Osteocyte (in vitro differentiated cells): ENCODE measurements around the gene DSTN. TPM values are rescaled to one million over a fixed set of nuclear protein-coding genes. Genes with fewer than 3 reads are reported as not detected.
A peak's percentile ranks its signal among the peaks of the same experiment; 100 is the strongest.

Experiments
- DNase-seq: peaks from one replicate; pipeline ENCODE4 v3.0.0; 2021; ENCODE audit warnings: mixed read lengths; ENCODE audit not compliant: unreplicated experiment; ENCODE audit errors: extremely low spot score
- H3K27ac Mint-ChIP-seq: one replicate; pipeline ENCODE4 v1.8.0; 2021; ENCODE audit warnings: mild to moderate bottlenecking, mixed read lengths; ENCODE audit not compliant: unreplicated experiment
- H3K27me3 Mint-ChIP-seq: one replicate; pipeline ENCODE4 v1.8.0; 2021; ENCODE audit warnings: mixed read lengths; ENCODE audit not compliant: unreplicated experiment
- H3K36me3 Mint-ChIP-seq: one replicate; pipeline ENCODE4 v1.8.0; 2021; ENCODE audit warnings: mixed read lengths; ENCODE audit not compliant: unreplicated experiment
- H3K4me1 Mint-ChIP-seq: one replicate; pipeline ENCODE4 v1.8.0; 2021; ENCODE audit warnings: mixed read lengths; ENCODE audit not compliant: unreplicated experiment
- H3K4me3 Mint-ChIP-seq: one replicate; pipeline ENCODE4 v1.8.0; 2021; ENCODE audit warnings: mild to moderate bottlenecking, moderate library complexity, mixed read lengths; ENCODE audit not compliant: unreplicated experiment
- H3K9me3 Mint-ChIP-seq: one replicate; pipeline ENCODE4 v1.8.0; 2021; ENCODE audit warnings: mixed read lengths; ENCODE audit not compliant: unreplicated experiment
- total RNA-seq: library from RNA; stranded (reverse); gene quantifications from 2 replicates; pipeline ENCODE4 v1.2.1, GENCODE V29; 2021
- TF ChIP-seq, protein P1 (sequence below): fragments of 200-600 bp; sonication (generic); IDR thresholded peaks from 2 replicates; pipeline ENCODE4 v1.5.0; 2021; ENCODE audit warnings: antibody characterized with exemption, mild to moderate bottlenecking, moderate library complexity

DSTN gene
- total RNA-seq, 1 donor from 2014 or later, result 684 TPM

DNA sequence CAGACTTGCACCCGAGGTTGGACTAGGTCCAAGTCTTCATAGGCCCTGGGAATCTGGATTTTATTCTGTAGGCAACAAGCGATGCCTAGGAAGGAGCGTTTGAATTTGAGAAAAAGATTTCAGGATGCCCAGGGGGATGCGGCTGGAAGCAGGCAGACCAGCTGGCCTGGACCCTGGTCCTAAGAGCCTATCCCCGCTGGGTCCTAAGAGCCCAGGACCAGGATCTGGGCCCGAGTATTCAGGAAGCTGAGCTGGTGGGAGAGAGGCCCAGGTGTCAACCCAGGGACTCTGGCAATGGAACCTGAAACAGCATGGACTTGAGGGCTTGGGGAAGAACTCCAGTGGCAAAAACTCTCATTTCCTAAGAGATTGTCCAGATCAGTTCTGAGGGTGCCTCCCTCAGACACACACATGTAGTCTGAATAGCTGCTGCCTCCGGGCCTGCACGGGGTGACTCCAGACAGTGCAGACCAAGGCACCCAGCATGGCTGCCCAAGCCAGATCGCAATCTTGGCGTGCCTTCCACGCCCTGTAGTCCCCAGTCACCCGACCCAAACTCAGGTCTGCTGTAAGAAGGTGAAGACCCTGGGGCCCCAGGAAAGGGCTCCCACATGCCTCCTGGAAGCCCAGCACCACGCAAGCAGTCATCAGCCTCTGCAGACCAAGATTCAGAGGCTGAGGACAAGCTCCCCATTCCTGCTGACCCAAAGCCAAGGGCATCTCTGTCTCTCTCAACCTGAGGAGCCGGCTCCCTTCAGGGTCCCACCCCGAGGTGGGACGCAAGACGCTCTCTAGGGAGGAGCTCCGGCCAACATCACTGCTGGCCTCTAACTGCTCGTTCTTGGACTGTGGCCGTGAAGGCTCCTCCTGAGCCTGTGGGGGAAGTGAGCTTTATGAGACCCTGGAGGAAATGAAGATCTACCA is 77.8 kb downstream of the DSTN start:
- Mint-ChIP-seq H3K9me3 (no peaks in the 10 kb centered on the region), H3K4me1 (peaks cover 75% of the 10 kb centered on the region), H3K4me3 (no peak overlapping the region), H3K36me3 (peaks cover 7% of the 10 kb centered on the region), H3K27ac (peak overlapping the region; percentile 76), H3K27me3 (no peaks in the 10 kb centered on the region)
- TF ChIP-seq, protein P1, sequence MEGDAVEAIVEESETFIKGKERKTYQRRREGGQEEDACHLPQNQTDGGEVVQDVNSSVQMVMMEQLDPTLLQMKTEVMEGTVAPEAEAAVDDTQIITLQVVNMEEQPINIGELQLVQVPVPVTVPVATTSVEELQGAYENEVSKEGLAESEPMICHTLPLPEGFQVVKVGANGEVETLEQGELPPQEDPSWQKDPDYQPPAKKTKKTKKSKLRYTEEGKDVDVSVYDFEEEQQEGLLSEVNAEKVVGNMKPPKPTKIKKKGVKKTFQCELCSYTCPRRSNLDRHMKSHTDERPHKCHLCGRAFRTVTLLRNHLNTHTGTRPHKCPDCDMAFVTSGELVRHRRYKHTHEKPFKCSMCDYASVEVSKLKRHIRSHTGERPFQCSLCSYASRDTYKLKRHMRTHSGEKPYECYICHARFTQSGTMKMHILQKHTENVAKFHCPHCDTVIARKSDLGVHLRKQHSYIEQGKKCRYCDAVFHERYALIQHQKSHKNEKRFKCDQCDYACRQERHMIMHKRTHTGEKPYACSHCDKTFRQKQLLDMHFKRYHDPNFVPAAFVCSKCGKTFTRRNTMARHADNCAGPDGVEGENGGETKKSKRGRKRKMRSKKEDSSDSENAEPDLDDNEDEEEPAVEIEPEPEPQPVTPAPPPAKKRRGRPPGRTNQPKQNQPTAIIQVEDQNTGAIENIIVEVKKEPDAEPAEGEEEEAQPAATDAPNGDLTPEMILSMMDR, result no peak
- DNase-seq, result no peak

DNA sequence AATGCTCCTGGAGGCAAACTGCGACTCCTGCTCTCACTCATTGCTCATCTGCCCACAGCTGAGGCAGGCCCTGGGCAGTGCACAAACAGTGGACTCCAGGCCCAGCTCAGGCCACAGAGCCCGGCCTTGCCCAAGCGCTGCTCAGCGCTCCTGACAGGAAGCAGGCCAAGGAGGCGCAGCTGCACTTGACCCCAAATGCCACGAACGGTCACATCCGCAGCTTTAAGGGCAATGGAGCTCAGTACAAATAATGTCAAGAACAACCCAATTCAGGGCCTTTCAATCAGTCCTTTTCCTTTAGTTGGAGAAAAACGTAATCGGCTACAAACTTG is 78.4 kb downstream of the DSTN start:
- H3K36me3 Mint-ChIP-seq, result peaks cover 7% of the 10 kb centered on the region
- H3K27ac Mint-ChIP-seq, result peak overlapping the region; percentile 76
- H3K4me1 Mint-ChIP-seq, result peaks cover 72% of the 10 kb centered on the region
- DNase-seq, result no peak
- TF ChIP-seq, protein P1, result no peak
- H3K9me3 Mint-ChIP-seq, result no peaks in the 10 kb centered on the region
- H3K27me3 Mint-ChIP-seq, result no peaks in the 10 kb centered on the region
- no peak overlapping the region for H3K4me3 Mint-ChIP-seq

DNA sequence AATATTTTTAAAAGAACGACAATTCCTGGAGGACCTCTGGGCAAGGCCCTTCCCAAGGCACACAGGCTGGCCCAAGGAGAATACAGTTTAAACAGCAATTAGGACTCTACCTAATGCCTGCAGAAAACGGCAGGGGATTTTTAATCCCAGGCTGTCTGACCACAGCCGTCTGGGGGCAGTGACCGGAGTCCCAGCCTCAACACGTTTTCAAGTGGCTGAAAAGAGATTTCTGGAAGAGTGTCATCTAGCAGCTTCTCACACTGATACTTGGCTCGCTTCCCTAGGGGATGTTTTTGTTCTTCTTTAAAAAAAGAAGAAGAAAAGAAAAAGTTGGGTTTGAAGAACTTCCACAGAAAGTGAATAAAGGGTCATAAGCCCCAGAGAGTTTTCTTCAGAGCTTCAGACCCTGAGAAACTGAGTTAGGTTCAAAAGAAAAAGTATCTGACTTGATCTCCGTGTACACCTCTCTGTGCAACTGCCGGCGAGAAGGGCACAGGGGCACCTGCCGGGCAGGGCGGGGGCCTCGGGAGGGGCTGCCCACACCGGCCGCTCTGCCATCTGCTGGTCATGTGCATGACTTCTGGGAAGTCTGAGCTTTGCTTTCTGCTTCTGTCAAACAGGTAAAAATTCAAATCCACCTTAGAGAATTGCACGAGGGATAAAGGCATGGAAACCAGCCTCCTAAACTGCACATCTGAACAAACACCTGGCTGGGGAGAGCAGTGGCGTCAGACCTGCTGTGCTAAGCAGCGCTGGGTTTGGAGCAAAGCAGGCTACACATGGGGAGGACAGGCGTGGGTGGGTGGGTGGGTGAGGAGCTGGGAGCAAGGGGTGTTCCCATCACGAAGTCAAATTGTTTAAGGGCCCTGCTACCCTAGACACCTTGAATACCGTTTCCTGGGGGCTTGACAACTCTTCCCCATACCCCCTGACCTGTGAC is 79.2 kb downstream of the DSTN start:
- H3K9me3 Mint-ChIP-seq, result no peaks in the 10 kb centered on the region
- no peak for DNase-seq
- H3K4me1 Mint-ChIP-seq, result peaks cover 65% of the 10 kb centered on the region
- no peak overlapping the region for H3K4me3 Mint-ChIP-seq
- TF ChIP-seq, protein P1, result peak; percentile 57
- H3K36me3 Mint-ChIP-seq, result peaks cover 7% of the 10 kb centered on the region
- no peaks in the 10 kb centered on the region for H3K27me3 Mint-ChIP-seq
- peak overlapping the region; percentile 76 for H3K27ac Mint-ChIP-seq

DNA sequence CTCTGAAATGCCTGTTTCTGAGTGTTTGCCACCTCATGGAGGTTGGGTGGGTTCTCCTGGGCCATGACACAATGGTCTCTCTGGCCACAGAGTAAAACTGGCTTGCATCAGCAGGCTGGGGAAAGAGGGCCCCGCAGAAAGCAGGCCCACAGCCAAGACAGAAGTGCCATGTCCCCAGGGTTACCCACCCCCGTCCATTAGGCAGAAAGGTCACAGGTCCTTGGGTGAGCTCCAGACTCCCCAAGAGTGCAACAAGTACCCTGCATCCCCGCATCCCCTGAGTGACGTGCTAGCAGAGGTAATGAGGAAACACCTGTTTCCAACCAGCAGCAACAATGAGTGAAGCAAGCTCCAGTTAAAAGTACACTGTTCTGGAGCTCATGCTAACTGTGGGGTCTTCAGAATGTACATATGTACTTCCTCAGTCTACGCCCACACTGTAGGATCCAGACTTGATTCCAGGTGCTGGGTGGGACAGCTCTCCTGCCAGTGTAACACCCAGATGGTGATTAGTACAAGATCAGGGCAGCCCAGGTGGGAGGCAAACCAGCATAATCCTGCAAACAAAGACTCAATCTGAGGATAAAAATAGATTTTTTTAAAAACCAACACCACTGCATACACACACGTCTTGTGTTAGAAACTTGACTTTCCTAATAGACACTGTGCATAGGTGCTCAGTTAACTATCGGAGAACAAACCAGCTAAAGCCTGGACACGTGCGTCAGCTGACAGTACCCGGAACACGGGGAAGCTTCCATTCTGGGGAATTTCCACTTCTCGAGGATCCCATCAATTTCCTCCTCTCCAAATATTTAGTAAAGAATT is 80.6 kb downstream of the DSTN start:
- H3K4me1 Mint-ChIP-seq, result peaks cover 60% of the 10 kb centered on the region
- H3K36me3 Mint-ChIP-seq, result peaks cover 19% of the 10 kb centered on the region
- DNase-seq, result no peak
- no peak overlapping the region for H3K4me3 Mint-ChIP-seq
- H3K27ac Mint-ChIP-seq, result peak overlapping the region; percentile 55
- TF ChIP-seq, protein P1, result no peak
- H3K27me3 Mint-ChIP-seq, result no peaks in the 10 kb centered on the region
- no peaks in the 10 kb centered on the region for H3K9me3 Mint-ChIP-seq
